Measurements from ENCODE around the gene HELQ. TPM values are rescaled to one million over a fixed set of nuclear protein-coding genes. Genes with fewer than 3 reads are reported as not detected.

HELQ gene
- 14.0 and 19.6 TPM in 2 replicates for total RNA-seq

GRCh38 chr4:83455281-83456183, at the start of gene HELQ, which contains the start of gene MRPS18C:
TSS of gene HELQ (minus strand) at chr4:83455823. CDS start at chr4:83455693, 130 bp downstream.
TSS of gene MRPS18C (plus strand) at chr4:83456058. CDS start at chr4:83456078, 20 bp downstream.

GRCh38 chr4:83484500-83485461, 29.2 kb upstream of the HELQ start, which contains the start of gene ABRAXAS1:
TSS of gene ABRAXAS1 (minus strand) at chr4:83485100. CDS start at chr4:83485072, 28 bp downstream.

Other genes with a start within 250 kb of the HELQ start
- 4.6 and 11.8 TPM in 2 replicates for gene COQ2, start 171.0 kb downstream of the HELQ start, total RNA-seq
- gene HPSE, start 121.0 kb downstream of the HELQ start, total RNA-seq = 0.63 and 0.69 TPM in 2 replicates
- gene MRPS18C, start 235 bp upstream of the HELQ start, total RNA-seq = 17.5 and 25.4 TPM in 2 replicates
- 21.3 and 24.7 TPM in 2 replicates for gene ABRAXAS1, start 29.3 kb upstream of the HELQ start, total RNA-seq
- gene GPAT3, start 80.3 kb upstream of the HELQ start, total RNA-seq = 13.9 and 22.4 TPM in 2 replicates

Measured in bronchial smooth muscle cell (primary cell).